ENCODE results near the gene RPS6KA3. TPM values are rescaled to one million over a fixed set of nuclear protein-coding genes. Genes with fewer than 3 reads are reported as not detected.

RPS6KA3 gene
- total and polyA plus RNA-seq, 2 experiments from 2014 or later: 38.6 to 99.4 TPM

DNA sequence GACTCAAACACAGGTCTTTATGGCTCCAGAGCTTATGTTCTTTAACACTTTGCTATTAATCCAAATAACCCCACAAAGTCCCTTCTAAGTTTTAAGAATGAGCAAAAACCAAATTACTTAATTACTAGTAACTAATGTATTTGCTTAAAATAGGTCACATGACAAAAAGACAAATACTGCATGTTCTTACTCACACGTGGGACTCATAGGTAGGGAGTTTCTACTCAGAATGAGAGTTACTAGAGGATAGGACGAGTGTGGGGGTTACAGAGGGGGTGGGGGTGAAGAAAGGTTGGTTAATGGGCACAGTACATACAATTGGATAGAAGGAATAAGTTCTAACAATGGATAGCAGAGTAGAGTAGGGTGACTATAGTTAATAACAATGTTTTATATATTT lies 5.8 kb downstream of the RPS6KA3 start:
- peaks cover 5% of the 10 kb centered on the region for H3K4me1 ChIP-seq (ENCODE audit: insufficient read depth)
- no peaks in the 10 kb centered on the region for H3K27me3 ChIP-seq
- no peaks in the 10 kb centered on the region for H3K9me2 ChIP-seq (replicated peaks; ENCODE audit: insufficient read depth)
- peaks cover 83% of the 10 kb centered on the region for H3K79me2 ChIP-seq
- no peak overlapping the region for H3K4me2 ChIP-seq
- 27% methylated on average over 2 of the region's 2 CpGs for WGBS (ENCODE audit: low lambda C conversion rate, missing lambda C conversion rate)
- DNase-seq (ENCODE audit: low spot score): no peak
- peaks cover 5% of the 10 kb centered on the region for H4K20me1 ChIP-seq (ENCODE audit: insufficient read depth, poor library complexity, severe bottlenecking)
- no peaks in the 10 kb centered on the region for H3K36me3 ChIP-seq (replicated peaks; ENCODE audit: insufficient read depth, low read depth)
- no peak overlapping the region for H3K27ac ChIP-seq
- no peaks in the 10 kb centered on the region for H3K9me3 ChIP-seq (ENCODE audit: low read depth)
- no peak overlapping the region for H3K4me3 ChIP-seq
- H2AFZ ChIP-seq: no peak overlapping the region
- TF ChIP-seq EZH2 (IDR thresholded peaks at IDR 0.05; ENCODE audit: borderline replicate concordance) (no peak), EZH2phosphoT487 (IDR thresholded peaks at IDR 0.05; ENCODE audit: low read depth, severe bottlenecking, unreplicated experiment) (no peak)
- TF ChIP-seq, protein P1, sequence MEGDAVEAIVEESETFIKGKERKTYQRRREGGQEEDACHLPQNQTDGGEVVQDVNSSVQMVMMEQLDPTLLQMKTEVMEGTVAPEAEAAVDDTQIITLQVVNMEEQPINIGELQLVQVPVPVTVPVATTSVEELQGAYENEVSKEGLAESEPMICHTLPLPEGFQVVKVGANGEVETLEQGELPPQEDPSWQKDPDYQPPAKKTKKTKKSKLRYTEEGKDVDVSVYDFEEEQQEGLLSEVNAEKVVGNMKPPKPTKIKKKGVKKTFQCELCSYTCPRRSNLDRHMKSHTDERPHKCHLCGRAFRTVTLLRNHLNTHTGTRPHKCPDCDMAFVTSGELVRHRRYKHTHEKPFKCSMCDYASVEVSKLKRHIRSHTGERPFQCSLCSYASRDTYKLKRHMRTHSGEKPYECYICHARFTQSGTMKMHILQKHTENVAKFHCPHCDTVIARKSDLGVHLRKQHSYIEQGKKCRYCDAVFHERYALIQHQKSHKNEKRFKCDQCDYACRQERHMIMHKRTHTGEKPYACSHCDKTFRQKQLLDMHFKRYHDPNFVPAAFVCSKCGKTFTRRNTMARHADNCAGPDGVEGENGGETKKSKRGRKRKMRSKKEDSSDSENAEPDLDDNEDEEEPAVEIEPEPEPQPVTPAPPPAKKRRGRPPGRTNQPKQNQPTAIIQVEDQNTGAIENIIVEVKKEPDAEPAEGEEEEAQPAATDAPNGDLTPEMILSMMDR (IDR thresholded peaks at IDR 0.05; ENCODE audit: poor library complexity): no peak

DNA sequence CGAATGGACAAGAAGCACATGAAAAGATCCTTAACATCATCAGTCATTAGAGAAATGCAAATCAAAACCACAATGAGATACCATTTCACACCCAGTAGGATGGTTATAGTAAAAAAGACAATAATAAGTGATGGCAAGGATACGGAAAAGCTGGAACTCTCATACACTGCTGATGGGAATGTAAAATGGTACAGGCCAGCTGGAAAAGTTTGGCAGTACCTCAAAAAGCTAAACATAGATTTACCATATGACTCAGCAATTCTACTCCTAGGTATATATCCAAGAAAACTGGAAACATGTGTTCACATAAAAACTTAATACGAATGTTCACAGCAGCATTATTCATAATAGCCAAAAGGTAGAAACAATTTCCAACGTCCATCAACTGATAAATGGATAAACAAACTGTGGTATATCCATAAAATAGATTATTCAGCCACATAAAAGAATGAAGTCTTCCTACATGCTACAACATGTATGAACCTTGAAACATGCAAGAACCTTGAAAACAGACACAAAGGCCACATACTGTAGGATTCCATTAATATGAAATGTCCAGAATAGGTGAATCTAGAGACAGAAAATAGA lies 11.9 kb downstream of the RPS6KA3 start:
- Histone ChIP-seq H3K36me3 (replicated peaks; ENCODE audit: insufficient read depth, low read depth) (no peaks in the 10 kb centered on the region), H3K4me1 (ENCODE audit: insufficient read depth) (no peaks in the 10 kb centered on the region), H3K79me2 (peaks cover 49% of the 10 kb centered on the region), H4K20me1 (ENCODE audit: insufficient read depth, poor library complexity, severe bottlenecking) (no peaks in the 10 kb centered on the region), H3K27ac (no peak overlapping the region), H3K4me2 (no peak overlapping the region), H3K9me2 (replicated peaks; ENCODE audit: insufficient read depth) (no peaks in the 10 kb centered on the region), H3K27me3 (no peaks in the 10 kb centered on the region), H3K4me3 (no peak overlapping the region), H2AFZ (no peak overlapping the region), H3K9me3 (ENCODE audit: low read depth) (no peaks in the 10 kb centered on the region)
- no peak for TF ChIP-seq EZH2phosphoT487 (IDR thresholded peaks at IDR 0.05; ENCODE audit: low read depth, severe bottlenecking, unreplicated experiment)
- TF ChIP-seq, protein P1 (IDR thresholded peaks at IDR 0.05; ENCODE audit: poor library complexity): no peak
- TF ChIP-seq EZH2 (IDR thresholded peaks at IDR 0.05; ENCODE audit: borderline replicate concordance): no peak
- 75% methylated on average over 4 of the region's 4 CpGs for WGBS (ENCODE audit: low lambda C conversion rate, missing lambda C conversion rate)
- no peak for DNase-seq (ENCODE audit: low spot score)

DNA sequence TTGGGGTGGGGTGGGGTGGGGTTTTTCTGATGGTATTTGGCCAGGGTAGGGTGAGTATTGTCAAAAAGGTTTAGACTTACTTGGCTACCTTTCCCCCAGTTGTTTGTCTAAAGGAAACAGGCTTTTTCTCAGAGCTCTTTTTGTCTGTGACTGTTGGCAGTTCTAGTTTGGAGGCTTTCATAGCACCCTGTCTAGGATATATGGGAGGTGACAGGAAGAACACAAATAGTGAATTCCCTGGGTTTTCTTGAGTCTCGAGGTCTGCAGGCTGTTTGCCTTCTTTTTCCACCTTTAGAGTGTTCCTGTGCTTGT lies 13.5 kb downstream of the RPS6KA3 start:
- WGBS (ENCODE audit: low lambda C conversion rate, missing lambda C conversion rate): 24% methylated on average over 1 of the region's 1 CpG
- Histone ChIP-seq H3K4me3 (no peak overlapping the region), H4K20me1 (ENCODE audit: insufficient read depth, poor library complexity, severe bottlenecking) (no peaks in the 10 kb centered on the region), H3K9me3 (ENCODE audit: low read depth) (no peaks in the 10 kb centered on the region), H3K27me3 (no peaks in the 10 kb centered on the region), H3K4me1 (ENCODE audit: insufficient read depth) (no peaks in the 10 kb centered on the region), H3K36me3 (replicated peaks; ENCODE audit: insufficient read depth, low read depth) (no peaks in the 10 kb centered on the region), H3K9me2 (replicated peaks; ENCODE audit: insufficient read depth) (no peaks in the 10 kb centered on the region), H3K4me2 (no peak overlapping the region), H3K27ac (no peak overlapping the region), H2AFZ (no peak overlapping the region), H3K79me2 (peaks cover 37% of the 10 kb centered on the region)
- TF ChIP-seq, protein P1 (IDR thresholded peaks at IDR 0.05; ENCODE audit: poor library complexity): no peak
- TF ChIP-seq EZH2phosphoT487 (IDR thresholded peaks at IDR 0.05; ENCODE audit: low read depth, severe bottlenecking, unreplicated experiment): no peak
- no peak for TF ChIP-seq EZH2 (IDR thresholded peaks at IDR 0.05; ENCODE audit: borderline replicate concordance)
- no peak for DNase-seq (ENCODE audit: low spot score)
